Uterus (tissue), 4 donors: ENCODE measurements around the gene PRODH2. TPM values are rescaled to one million over a fixed set of nuclear protein-coding genes. Genes with fewer than 3 reads are reported as not detected.

ENCODE experiments used
- DNase-seq, 2 donors: peaks; one replicate each; pipeline ENCODE4 v3.0.0-alpha.2; 2019 to 2020
- H3K27ac ChIP-seq, 2 donors: fragments of 200-600 bp; sonication (generic); 1 replicate in 1 of 2; 2 replicates in 1 of 2; pipeline ENCODE4 v1.5.1; 2016 to 2018
- H3K27me3 ChIP-seq, 2 donors: fragments of 200-600 bp; sonication (generic); one replicate each; pipeline ENCODE4 v1.5.1; 2018 to 2019; ENCODE audit warnings: control low read depth in 1 of 2
- H3K36me3 ChIP-seq, 2 donors: fragments of 200-600 bp; sonication (generic); one replicate each; pipeline ENCODE4 v1.5.1; 2019; ENCODE audit warnings: control low read depth in 1 of 2
- H3K4me1 ChIP-seq, 2 donors: fragments of 200-600 bp; sonication (generic); one replicate each; pipeline ENCODE4 v1.5.1; 2018 to 2019; ENCODE audit warnings: control low read depth in 1 of 2
- H3K4me3 ChIP-seq, 2 donors: fragments of 200-600 bp; sonication (generic); 1 replicate in 1 of 2; 2 replicates in 1 of 2; pipeline ENCODE4 v1.5.1; 2018 to 2019; ENCODE audit warnings: mild to moderate bottlenecking in 1 of 2
- H3K9me3 ChIP-seq, 2 donors: fragments of 200-600 bp; sonication (generic); one replicate each; pipeline ENCODE4 v1.5.1; 2019; ENCODE audit warnings: control low read depth in 1 of 2
- CTCF ChIP-seq, 4 experiments: fragments of 200-600 bp in 2 of 4; fragments of 450-650 bp in 2 of 4; sonication (generic) in 2 of 4; IDR thresholded peaks; one replicate each; pipeline ENCODE4 v1.5.1; 2016 to 2019; ENCODE audit warnings: antibody characterized with exemption in 4 of 4, mild to moderate bottlenecking in 2 of 4, moderate library complexity in 1 of 4
- POLR2A ChIP-seq, 2 donors: fragments of 450-650 bp; IDR thresholded peaks; one replicate each; pipeline ENCODE4 v1.6.1; 2016; ENCODE audit warnings: antibody characterized with exemption in 2 of 2, mild to moderate bottlenecking in 1 of 2, moderate library complexity in 1 of 2
- intact Hi-C: fragments of 100-400 bp; cut with DNase I; formaldehyde crosslinking; loops from one replicate; pipeline ENCODE4 v1.15.1; 2023; ENCODE audit warnings: low total_unique reads
- total RNA-seq, 4 donors: library from RNA; depleted of rRNA in 3 of 4; stranded (reverse); fragments of >200 nt in 3 of 4; gene quantifications; one replicate each; pipeline versions ENCODE4 v1.1.0 to v1.2.4, GENCODE V29; 2014 to 2023
- donor health status: DM: yes; HTN: yes; CAD: no.

Gene PRODH2
- total RNA-seq, 4 donors from 2014 or later: not detected

GRCh38 chr19:35780717-35781116 lies 31.9 kb downstream of the PRODH2 start:
- TF ChIP-seq POLR2A (IDR thresholded peaks at IDR 0.05) (no peak), CTCF (IDR thresholded peaks at IDR 0.05) (no peak)
- H3K4me3 ChIP-seq: no peak overlapping the region
- no peaks in the 10 kb centered on the region for H3K36me3 ChIP-seq
- DNase-seq: no peak
- H3K27me3 ChIP-seq: no peaks in the 10 kb centered on the region
- no peaks in the 10 kb centered on the region for H3K4me1 ChIP-seq
- intact Hi-C loops: loop anchor here (10.0 kb wide), 1 partner anchor 154 kb away; the partner anchor contains the start of gene LRFN3
- no peak overlapping the region for H3K27ac ChIP-seq
- no peaks in the 10 kb centered on the region for H3K9me3 ChIP-seq

- no peak for DNase-seq
- Histone ChIP-seq H3K27ac (no peak overlapping the region), H3K4me3 (no peak overlapping the region), H3K9me3 (no peaks in the 10 kb centered on the region), H3K36me3 (no peaks in the 10 kb centered on the region), H3K4me1 (no peaks in the 10 kb centered on the region), H3K27me3 (no peaks in the 10 kb centered on the region)
- no peak for TF ChIP-seq CTCF (IDR thresholded peaks at IDR 0.05)
- TF ChIP-seq POLR2A (IDR thresholded peaks at IDR 0.05): no peak
- intact Hi-C loops: loop anchor here (10.0 kb wide), 1 partner anchor 155 kb away; the partner anchor contains the start of gene LRFN3
These were observed 32.6 kb downstream of the PRODH2 start for GRCh38 chr19:35780058-35780457.

- Histone ChIP-seq H3K36me3 (no peaks in the 10 kb centered on the region), H3K4me1 (peaks cover 0 to 6% of the 10 kb centered on the region in 2 donors), H3K4me3 (no peak overlapping the region), H3K9me3 (no peaks in the 10 kb centered on the region), H3K27me3 (no peaks in the 10 kb centered on the region), H3K27ac (no peak overlapping the region)
- no peak for TF ChIP-seq POLR2A (IDR thresholded peaks at IDR 0.05)
- no peak for TF ChIP-seq CTCF (IDR thresholded peaks at IDR 0.05)
- intact Hi-C loops: no loop called here
- DNase-seq: no peak
These were observed 33.6 kb downstream of the PRODH2 start for GRCh38 chr19:35779033-35779432.

GRCh38 chr19:35777961-35778360 lies 34.7 kb downstream of the PRODH2 start:
- Histone ChIP-seq H3K27ac (no peak overlapping the region), H3K9me3 (no peaks in the 10 kb centered on the region), H3K36me3 (no peaks in the 10 kb centered on the region), H3K4me3 (no peak overlapping the region), H3K27me3 (no peaks in the 10 kb centered on the region), H3K4me1 (peaks cover 0 to 6% of the 10 kb centered on the region in 2 donors)
- no peak for TF ChIP-seq CTCF (IDR thresholded peaks at IDR 0.05)
- no peak for TF ChIP-seq POLR2A (IDR thresholded peaks at IDR 0.05)
- DNase-seq: no peak
- intact Hi-C loops: no loop called here

GRCh38 chr19:35777086-35777841 lies 35.4 kb downstream of the PRODH2 start:
- H3K27ac ChIP-seq: no peak overlapping the region
- TF ChIP-seq CTCF (IDR thresholded peaks at IDR 0.05) (no peak), POLR2A (IDR thresholded peaks at IDR 0.05) (no peak)
- no peak for DNase-seq
- H3K36me3 ChIP-seq: no peaks in the 10 kb centered on the region
- H3K27me3 ChIP-seq: no peaks in the 10 kb centered on the region
- no peaks in the 10 kb centered on the region for H3K9me3 ChIP-seq
- H3K4me1 ChIP-seq: peaks cover 0 to 6% of the 10 kb centered on the region in 2 donors
- intact Hi-C loops: no loop called here
- H3K4me3 ChIP-seq: no peak overlapping the region
